PC-9 (cell line): ENCODE measurements around the gene CNTN5.

ENCODE experiments used
- EZH2 ChIP-seq: fragments of 200-600 bp; sonication (generic); IDR thresholded peaks from 2 replicates; pipeline ENCODE4 v1.8.0; 2017; ENCODE audit warnings: antibody characterized with exemption, low read depth
- TF ChIP-seq, protein P1 (sequence below): fragments of 200-600 bp; sonication (generic); conservative IDR thresholded peaks from 2 replicates; pipeline ENCODE4 v1.6.1; 2017; ENCODE audit warnings: mixed run types, antibody characterized with exemption, mild to moderate bottlenecking, moderate library complexity

DNA sequence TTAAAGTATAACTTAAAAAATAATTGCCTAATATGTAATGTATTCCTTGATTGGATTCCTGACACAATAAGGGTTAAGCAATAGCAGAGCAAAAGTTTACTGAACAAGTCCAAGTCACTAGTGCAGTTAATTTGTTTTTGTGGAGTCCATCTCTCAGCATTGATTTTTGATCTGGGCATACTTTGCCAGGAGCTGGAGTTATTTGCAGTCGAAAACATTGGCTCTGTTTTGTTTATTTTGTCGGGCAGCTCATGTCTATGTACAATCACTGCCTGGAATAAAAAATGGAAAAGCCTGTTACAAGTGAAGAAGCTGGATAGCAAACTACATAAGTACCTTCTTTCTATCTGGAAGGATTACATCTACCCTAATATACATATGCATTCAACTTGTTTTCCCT lies 625.2 kb downstream of the CNTN5 start:
- TF ChIP-seq, protein P1, sequence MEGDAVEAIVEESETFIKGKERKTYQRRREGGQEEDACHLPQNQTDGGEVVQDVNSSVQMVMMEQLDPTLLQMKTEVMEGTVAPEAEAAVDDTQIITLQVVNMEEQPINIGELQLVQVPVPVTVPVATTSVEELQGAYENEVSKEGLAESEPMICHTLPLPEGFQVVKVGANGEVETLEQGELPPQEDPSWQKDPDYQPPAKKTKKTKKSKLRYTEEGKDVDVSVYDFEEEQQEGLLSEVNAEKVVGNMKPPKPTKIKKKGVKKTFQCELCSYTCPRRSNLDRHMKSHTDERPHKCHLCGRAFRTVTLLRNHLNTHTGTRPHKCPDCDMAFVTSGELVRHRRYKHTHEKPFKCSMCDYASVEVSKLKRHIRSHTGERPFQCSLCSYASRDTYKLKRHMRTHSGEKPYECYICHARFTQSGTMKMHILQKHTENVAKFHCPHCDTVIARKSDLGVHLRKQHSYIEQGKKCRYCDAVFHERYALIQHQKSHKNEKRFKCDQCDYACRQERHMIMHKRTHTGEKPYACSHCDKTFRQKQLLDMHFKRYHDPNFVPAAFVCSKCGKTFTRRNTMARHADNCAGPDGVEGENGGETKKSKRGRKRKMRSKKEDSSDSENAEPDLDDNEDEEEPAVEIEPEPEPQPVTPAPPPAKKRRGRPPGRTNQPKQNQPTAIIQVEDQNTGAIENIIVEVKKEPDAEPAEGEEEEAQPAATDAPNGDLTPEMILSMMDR = no peak
- TF ChIP-seq EZH2 = no peak
